GM19099 (cell line): Measurements from ENCODE around the gene MB21D2.

Source experiments
- POLR2A ChIP-seq: IDR thresholded peaks from 3 replicates; pipeline ENCODE4 v1.6.1; 2011; ENCODE audit warnings: low read depth; ENCODE audit not compliant: insufficient read length; ENCODE audit errors: extremely low read depth

The MB21D2 gene

DNA sequence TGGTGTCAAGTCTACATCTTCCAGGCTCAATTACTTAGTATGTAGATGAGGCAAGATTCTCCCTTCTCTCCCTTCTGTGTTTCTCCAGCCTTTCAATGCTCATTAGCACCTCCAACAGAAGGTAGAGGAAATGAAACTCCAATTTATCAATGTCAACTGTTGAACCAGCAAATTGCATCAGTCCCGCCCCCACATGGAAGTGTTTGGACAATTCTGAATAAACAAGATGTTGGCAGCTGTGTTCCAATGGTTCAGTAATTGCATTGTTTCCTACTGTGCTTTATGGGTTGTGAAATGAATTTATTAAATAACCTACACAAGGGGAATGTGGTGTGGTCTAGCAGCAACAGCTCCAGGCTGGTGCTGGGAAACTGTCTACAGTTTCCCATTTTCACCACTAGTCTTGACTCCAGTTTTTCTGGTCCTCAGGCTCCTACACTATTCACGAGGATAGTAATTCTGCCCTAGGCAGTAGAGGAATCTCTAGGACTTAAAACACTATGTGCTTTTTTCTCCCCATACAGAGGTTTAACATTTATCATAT, 91.9 kb downstream of the MB21D2 start:
- no peak for TF ChIP-seq POLR2A

- TF ChIP-seq POLR2A, result no peak
Measured at GRCh38 chr3:192825216-192825615, 92.4 kb downstream of the MB21D2 start.

- TF ChIP-seq POLR2A, result no peak
Measured at GRCh38 chr3:192824313-192824712, 93.3 kb downstream of the MB21D2 start.

GRCh38 chr3:192821161-192821560, 96.5 kb downstream of the MB21D2 start:
- TF ChIP-seq POLR2A, result no peak

GRCh38 chr3:192820161-192820560, 97.5 kb downstream of the MB21D2 start:
- no peak for TF ChIP-seq POLR2A

DNA sequence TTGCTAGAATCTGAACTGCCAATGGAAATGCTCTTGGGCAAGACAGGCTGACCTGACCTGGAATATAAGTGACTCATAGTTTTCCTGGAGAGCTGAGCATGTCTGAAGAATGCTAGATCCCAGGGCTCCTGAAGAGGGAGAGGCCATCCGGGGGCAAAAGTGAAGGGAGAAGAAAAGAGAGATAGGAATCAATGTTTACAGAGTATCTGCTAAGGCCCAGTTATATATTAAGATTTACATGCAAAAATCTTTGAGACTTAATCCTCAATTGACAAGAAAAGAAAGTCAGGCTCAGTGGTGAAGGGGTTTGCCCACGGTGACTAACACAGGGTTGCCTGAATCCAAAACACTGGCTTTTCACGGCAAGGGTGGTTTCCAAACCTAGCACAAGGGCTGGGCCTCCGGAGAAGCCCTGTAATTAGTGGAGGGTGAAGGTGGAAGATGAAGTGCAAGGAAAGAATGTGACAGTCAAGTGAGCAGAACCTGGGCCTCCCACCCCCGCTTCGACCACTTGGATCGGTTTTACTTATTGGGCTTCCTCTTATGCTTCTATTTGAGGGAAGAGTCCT, 98.6 kb downstream of the MB21D2 start:
- TF ChIP-seq POLR2A, result no peak

GRCh38 chr3:192818126-192818525, 99.5 kb downstream of the MB21D2 start:
- no peak for TF ChIP-seq POLR2A

DNA sequence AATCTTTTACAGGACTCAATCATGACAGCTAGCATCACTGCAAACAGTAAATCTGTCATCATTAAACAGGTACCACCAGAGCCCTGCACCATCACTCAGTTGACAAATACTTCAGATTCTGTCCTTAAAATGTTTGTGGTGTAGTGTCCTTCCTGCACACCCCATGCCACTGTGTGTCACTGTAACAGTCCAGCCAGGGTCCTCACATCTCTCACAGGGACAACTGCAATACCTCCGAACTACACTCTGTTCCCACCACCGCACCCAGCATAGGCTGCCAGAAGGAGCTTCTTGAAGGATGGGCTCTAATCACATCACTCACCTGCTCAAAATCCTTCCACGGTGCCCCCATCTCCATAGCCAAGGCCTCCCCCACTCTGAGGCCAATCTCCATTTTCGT, 100.2 kb downstream of the MB21D2 start:
- no peak for TF ChIP-seq POLR2A

DNA sequence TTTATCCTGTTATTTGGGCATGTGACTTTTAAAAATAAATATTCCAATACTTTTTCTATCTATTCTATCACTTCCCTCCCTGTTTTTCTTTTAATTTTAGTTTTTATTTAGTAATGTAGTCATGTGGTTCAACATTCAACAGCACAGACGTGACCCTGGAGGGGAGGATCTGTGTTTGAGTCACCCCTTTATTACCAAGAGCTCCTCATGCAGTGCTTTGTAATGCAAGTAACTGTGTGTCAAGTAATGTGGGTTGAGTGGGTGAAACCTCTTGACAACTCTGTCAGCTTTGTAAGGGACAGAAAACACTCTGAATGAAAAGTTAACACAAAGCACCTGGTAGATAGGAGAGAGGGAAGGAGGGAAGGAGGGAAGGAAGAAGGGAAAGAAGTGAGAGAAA, 100.6 kb downstream of the MB21D2 start:
- no peak for TF ChIP-seq POLR2A

DNA sequence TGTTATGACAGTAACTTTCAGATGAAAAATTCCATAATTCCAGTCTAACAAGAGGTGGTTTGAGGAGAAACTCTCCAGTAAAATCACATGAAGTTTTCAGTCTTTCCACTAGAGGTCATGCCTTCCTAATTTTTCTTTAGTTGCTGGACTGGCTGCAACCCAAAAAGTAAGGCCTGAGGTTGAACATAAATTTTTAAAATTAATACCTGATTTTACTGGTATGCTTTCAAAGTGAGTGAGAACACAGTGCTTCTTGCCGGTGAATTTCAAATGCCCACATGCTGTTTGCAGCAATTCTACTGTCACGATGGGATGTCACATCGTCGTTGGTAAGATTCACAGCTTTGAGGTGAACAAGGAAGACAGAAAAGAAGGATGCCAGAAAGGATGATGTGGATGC, 101.3 kb downstream of the MB21D2 start:
- TF ChIP-seq POLR2A, result no peak

- TF ChIP-seq POLR2A, result no peak
Measured at GRCh38 chr3:192812743-192813383, 104.8 kb downstream of the MB21D2 start.

DNA sequence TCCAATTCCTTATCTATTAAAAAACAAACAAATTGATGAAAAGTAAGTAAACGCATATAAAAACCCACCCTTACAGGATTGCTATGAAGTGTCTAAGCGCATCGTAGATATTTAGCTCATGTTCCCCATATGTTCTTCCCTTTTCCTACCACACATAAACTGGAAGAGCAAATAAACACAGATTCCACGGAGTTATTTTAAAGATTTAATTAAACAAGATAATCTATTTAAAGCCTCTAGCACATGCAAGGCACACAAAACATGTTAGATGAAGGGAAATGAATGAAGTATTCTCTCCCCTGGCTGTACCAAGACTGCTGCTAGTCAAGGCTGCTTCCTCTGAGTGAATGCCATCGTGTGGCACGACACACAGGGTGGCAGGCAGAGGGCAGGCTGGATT, 111.9 kb downstream of the MB21D2 start:
- TF ChIP-seq POLR2A, result no peak

DNA sequence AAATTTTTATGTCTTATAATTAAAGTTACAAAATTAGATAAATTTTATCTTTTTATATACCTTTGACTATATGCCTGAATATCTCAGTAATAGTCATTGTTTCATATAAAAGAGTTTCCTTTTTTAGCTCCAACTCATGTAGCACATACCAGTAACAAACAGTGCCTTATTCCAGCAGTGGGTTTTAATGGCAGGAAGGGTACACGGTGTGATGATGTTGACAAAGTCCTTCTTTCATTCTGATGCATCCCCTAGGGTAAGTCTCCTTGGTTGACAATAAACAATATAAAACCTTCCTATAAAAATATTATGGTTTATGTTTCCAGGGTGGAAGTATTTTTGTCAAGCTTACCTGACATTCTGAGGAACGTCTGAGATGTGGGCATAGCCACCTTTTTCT, 113.2 kb downstream of the MB21D2 start:
- no peak for TF ChIP-seq POLR2A

DNA sequence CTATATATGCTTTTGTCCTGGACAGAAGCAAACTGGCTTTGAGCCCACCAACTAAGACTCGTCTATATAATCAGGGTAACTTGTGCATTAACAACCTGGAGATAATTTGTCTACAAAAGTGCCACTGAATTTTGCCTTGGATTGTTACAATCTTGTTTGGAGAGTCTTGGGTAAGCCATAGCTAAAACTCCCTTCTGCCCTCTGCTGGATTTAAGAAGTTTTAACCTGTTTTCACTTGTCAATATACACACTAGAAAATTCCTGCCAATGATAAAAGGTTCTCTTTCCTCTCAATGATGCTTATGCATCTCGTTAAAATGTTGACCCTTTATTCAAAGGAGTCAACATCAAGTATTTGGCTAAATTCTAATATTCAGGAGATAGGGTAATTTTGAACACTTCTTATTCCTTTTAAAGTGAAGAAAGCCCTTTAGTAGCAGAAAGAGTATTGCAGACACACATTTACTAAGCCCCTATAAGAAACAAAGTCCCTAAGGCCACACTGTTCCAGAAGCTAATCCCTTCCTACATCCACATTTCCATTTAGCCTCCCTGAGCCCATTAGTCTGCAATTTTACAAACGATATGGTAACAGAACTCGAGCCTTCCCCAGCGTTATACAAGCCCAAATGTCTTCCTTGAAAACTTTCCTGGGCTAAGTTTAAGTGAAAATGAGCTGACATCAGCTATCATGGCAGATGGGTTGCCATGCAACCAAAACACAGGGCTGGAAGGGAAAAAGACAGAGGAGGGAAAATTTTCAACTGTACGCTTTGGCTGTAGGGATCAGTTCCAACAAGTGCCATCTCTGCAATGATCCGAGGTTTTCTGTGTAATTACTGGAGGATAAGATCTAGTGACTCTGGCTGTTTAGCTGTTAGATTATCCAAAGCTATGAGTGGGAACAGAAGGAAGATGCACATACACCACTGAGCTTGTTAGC, 114.4 kb downstream of the MB21D2 start:
- TF ChIP-seq POLR2A, result no peak

DNA sequence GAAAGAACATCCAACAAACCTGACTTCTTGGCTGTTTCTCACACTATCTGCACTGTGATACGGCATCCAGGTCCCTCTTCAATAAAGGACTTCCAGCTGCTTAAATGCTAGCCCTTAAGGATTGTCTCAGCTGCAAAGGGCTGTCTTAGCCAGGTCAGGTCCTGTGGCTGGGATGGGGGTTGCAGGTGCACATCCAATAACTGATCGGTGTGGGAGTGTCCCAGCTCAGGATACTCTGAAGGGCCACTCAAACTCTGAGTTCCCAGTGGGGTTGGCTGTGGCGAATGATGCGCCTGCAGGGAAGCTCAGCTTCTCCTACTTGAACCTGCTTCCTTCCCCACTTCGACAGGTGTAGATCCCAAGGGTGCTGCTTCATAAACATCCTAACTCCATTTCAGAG, 115.7 kb downstream of the MB21D2 start:
- TF ChIP-seq POLR2A, result no peak
